ENCODE data around the gene YWHAH. TPM values are rescaled to one million over a fixed set of nuclear protein-coding genes. Genes with fewer than 3 reads are reported as not detected.

YWHAH gene
- total RNA-seq, 2 donors from 2014 or later, result 162 to 193 TPM

DNA sequence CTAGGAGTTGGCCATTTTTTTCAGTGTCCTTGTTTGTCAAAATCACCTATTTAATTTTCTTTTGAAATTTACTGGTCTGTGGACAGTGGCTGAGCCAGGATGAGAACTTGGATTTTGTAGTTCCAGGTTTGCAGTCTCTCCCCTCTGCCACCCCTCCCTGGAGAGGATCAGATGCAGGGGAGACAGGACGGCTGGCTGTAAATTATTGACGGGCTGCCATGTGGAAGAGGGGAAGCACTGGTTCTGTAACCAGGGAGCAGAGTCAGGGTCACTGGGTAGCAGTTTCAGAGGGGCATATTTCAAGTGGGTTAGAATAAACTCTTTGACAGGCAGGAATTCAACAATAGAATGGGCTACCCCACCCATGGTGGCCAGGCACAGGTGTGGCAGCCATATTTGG lies 20.6 kb upstream of the YWHAH start:
- H3K27ac Mint-ChIP-seq, result no peak overlapping the region
- no peaks in the 10 kb centered on the region for H3K4me1 Mint-ChIP-seq
- no peak for DNase-seq
- Histone ChIP-seq H3K27me3 (ENCODE audit: control insufficient read depth, insufficient read depth, low read length, poor library complexity, severe bottlenecking) (no peaks in the 10 kb centered on the region), H3K4me3 (ENCODE audit: low read length) (no peak overlapping the region), H3K36me3 (ENCODE audit: control insufficient read depth, insufficient read depth, low read length) (no peaks in the 10 kb centered on the region), H3K9ac (ENCODE audit: extremely low read depth, low read length, poor library complexity, severe bottlenecking) (no peak overlapping the region), H3K4me1 (ENCODE audit: control insufficient read depth, insufficient read depth, low read length) (no peaks in the 10 kb centered on the region), H3K27ac (ENCODE audit: low read depth, low read length) (no peak overlapping the region), H3K9me3 (ENCODE audit: control insufficient read depth, low read length) (no peaks in the 10 kb centered on the region)
- TF ChIP-seq CTCF (conservative IDR thresholded peaks at IDR 0.05), result no peak
- no peaks in the 10 kb centered on the region for H3K27me3 Mint-ChIP-seq (ENCODE audit: insufficient read depth)
- WGBS, 2 experiments (ENCODE audit: insufficient coverage in 1 of 2, insufficient read length in 1 of 2), result 87 to 100% methylated on average over 2 of the region's 2 CpGs
- H3K4me3 Mint-ChIP-seq, result no peak overlapping the region
- no peaks in the 10 kb centered on the region for H3K36me3 Mint-ChIP-seq (ENCODE audit: low read depth)
- H3K9me3 Mint-ChIP-seq, result no peaks in the 10 kb centered on the region

DNA sequence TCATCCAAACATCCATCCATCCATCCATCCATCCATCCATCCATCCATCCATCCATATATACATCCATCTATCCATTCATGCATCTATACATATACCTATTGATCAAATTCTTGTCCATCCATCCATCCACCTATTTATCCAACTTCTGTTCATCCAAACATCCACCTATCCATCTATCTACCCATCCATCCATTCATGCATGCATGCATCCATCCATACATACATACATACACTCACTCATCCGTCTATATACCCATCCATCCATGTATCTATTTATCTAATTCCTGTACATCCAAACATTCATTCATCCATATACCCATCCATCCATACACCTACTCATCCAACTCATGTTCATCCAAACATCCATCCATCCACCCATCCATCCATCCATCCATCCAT lies 19.3 kb upstream of the YWHAH start:
- Histone ChIP-seq H3K9me3 (ENCODE audit: control insufficient read depth, low read length) (no peaks in the 10 kb centered on the region), H3K36me3 (ENCODE audit: control insufficient read depth, insufficient read depth, low read length) (no peaks in the 10 kb centered on the region), H3K4me1 (ENCODE audit: control insufficient read depth, insufficient read depth, low read length) (no peaks in the 10 kb centered on the region), H3K9ac (ENCODE audit: extremely low read depth, low read length, poor library complexity, severe bottlenecking) (no peak overlapping the region), H3K27me3 (ENCODE audit: control insufficient read depth, insufficient read depth, low read length, poor library complexity, severe bottlenecking) (no peaks in the 10 kb centered on the region), H3K27ac (ENCODE audit: low read depth, low read length) (no peak overlapping the region), H3K4me3 (ENCODE audit: low read length) (no peak overlapping the region)
- Mint-ChIP-seq H3K27me3 (ENCODE audit: insufficient read depth) (no peaks in the 10 kb centered on the region), H3K9me3 (no peaks in the 10 kb centered on the region), H3K36me3 (ENCODE audit: low read depth) (no peaks in the 10 kb centered on the region), H3K27ac (no peak overlapping the region), H3K4me3 (no peak overlapping the region), H3K4me1 (no peaks in the 10 kb centered on the region)
- no peak for DNase-seq
- 85 to 100% methylated on average over 1 of the region's 1 CpG for WGBS, 2 experiments (ENCODE audit: insufficient coverage in 1 of 2, insufficient read length in 1 of 2)
- no peak for TF ChIP-seq CTCF (conservative IDR thresholded peaks at IDR 0.05)

DNA sequence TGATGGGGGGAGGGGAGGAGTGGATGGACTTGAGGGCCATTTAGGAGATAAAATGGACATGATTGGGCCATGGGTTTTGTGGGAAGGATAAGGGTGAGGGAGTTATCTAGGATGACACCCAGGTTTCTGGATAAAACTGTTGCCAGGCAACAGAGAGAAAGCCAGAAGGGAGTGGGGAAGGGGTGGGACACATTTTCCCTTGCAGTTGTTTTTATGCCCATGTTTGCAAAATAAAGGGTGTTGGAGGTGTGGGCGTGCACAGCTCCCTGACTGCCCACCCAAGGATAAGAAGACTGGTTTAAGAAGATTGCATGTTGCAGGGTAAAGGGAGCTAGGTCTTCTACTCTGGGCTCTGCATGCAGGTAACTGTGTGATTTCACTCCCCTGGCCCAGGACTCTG lies 18.3 kb upstream of the YWHAH start:
- H3K27me3 ChIP-seq (ENCODE audit: control insufficient read depth, insufficient read depth, low read length, poor library complexity, severe bottlenecking), result no peaks in the 10 kb centered on the region
- no peak for DNase-seq
- H3K27me3 Mint-ChIP-seq (ENCODE audit: insufficient read depth), result no peaks in the 10 kb centered on the region
- TF ChIP-seq CTCF (conservative IDR thresholded peaks at IDR 0.05), result no peak
- no peak overlapping the region for H3K27ac ChIP-seq (ENCODE audit: low read depth, low read length)
- H3K9me3 ChIP-seq (ENCODE audit: control insufficient read depth, low read length), result no peaks in the 10 kb centered on the region
- H3K4me3 ChIP-seq (ENCODE audit: low read length), result no peak overlapping the region
- H3K27ac Mint-ChIP-seq, result no peak overlapping the region
- no peak overlapping the region for H3K9ac ChIP-seq (ENCODE audit: extremely low read depth, low read length, poor library complexity, severe bottlenecking)
- H3K4me3 Mint-ChIP-seq, result no peak overlapping the region
- no peaks in the 10 kb centered on the region for H3K36me3 Mint-ChIP-seq (ENCODE audit: low read depth)
- H3K36me3 ChIP-seq (ENCODE audit: control insufficient read depth, insufficient read depth, low read length), result no peaks in the 10 kb centered on the region
- no peaks in the 10 kb centered on the region for H3K4me1 Mint-ChIP-seq
- H3K4me1 ChIP-seq (ENCODE audit: control insufficient read depth, insufficient read depth, low read length), result no peaks in the 10 kb centered on the region
- WGBS, 2 experiments (ENCODE audit: insufficient coverage in 1 of 2, insufficient read length in 1 of 2), result 77 to 80% methylated on average over 1 of the region's 1 CpG
- H3K9me3 Mint-ChIP-seq, result no peaks in the 10 kb centered on the region
